GM23338 (cell line): Measurements from ENCODE around the gene SOS1. TPM values are rescaled to one million over a fixed set of nuclear protein-coding genes. Genes with fewer than 3 reads are reported as not detected.
A peak's percentile ranks its signal among the peaks of the same experiment; 100 is the strongest.

Source experiments
- ATAC-seq: fragments of 200-7000 bp; cut with Tn5 transposase; 3 replicates; pipeline ENCODE4 v1.9.1; 2020
- DNase-seq: peaks from one replicate; pipeline ENCODE4 v3.0.0-alpha.2; 2015; ENCODE audit warnings: low spot score
- H2AFZ ChIP-seq: fragments of 200-600 bp; sonication (generic); 2 replicates; pipeline ENCODE4 v1.8.0; 2016; ENCODE audit warnings: antibody characterized with exemption, mild to moderate bottlenecking, moderate library complexity
- H3F3A ChIP-seq: fragments of 200-600 bp; sonication (generic); replicated peaks from 2 replicates; pipeline ENCODE4 v1.8.0; 2017; ENCODE audit warnings: antibody characterized with exemption, mixed run types, low read depth
- H3K27ac ChIP-seq: fragments of 200-600 bp; sonication (generic); 2 replicates; pipeline ENCODE4 v1.6.1; 2016; ENCODE audit warnings: low read depth
- H3K27me3 ChIP-seq: fragments of 200-600 bp; sonication (generic); 2 replicates; pipeline ENCODE4 v1.8.0; 2016; ENCODE audit warnings: mild to moderate bottlenecking, mixed run types, moderate library complexity; ENCODE audit not compliant: insufficient read depth
- H3K36me3 ChIP-seq: fragments of 200-600 bp; sonication (generic); 2 replicates; pipeline ENCODE4 v1.8.0; 2016; ENCODE audit warnings: mild to moderate bottlenecking; ENCODE audit not compliant: insufficient read depth
- H3K4me1 ChIP-seq: fragments of 200-600 bp; sonication (generic); 2 replicates; pipeline ENCODE4 v1.8.0; 2016; ENCODE audit warnings: mild to moderate bottlenecking, moderate library complexity; ENCODE audit not compliant: insufficient read depth
- H3K4me2 ChIP-seq: fragments of 200-600 bp; sonication (generic); 2 replicates; pipeline ENCODE4 v1.7.1; 2017; ENCODE audit warnings: mixed run types
- H3K4me3 ChIP-seq: fragments of 200-600 bp; sonication (generic); 2 replicates; pipeline ENCODE4 v1.6.1; 2016; ENCODE audit warnings: mixed run types
- H3K79me2 ChIP-seq: fragments of 200-600 bp; sonication (generic); replicated peaks from 2 replicates; pipeline ENCODE4 v1.8.0; 2017; ENCODE audit warnings: mild to moderate bottlenecking; ENCODE audit not compliant: insufficient read depth
- H3K9me2 ChIP-seq: fragments of 200-600 bp; sonication (generic); 2 replicates; pipeline ENCODE4 v1.8.0; 2017; ENCODE audit not compliant: insufficient read depth
- H4K20me1 ChIP-seq: fragments of 200-600 bp; sonication (generic); replicated peaks from 2 replicates; pipeline ENCODE4 v1.8.0; 2017; ENCODE audit warnings: mild to moderate bottlenecking; ENCODE audit not compliant: insufficient read depth
- H3K27ac Mint-ChIP-seq: 2 replicates; pipeline ENCODE4 v1.8.0; 2020; ENCODE audit warnings: inconsistent platforms, mild to moderate bottlenecking, moderate library complexity, mixed read lengths
- H3K27me3 Mint-ChIP-seq: 3 replicates; pipeline ENCODE4 v1.8.0; 2022; ENCODE audit warnings: low read depth, mild to moderate bottlenecking, moderate library complexity, mixed read lengths, inconsistent platforms; ENCODE audit not compliant: insufficient read depth, poor library complexity
- H3K36me3 Mint-ChIP-seq: 3 replicates; pipeline ENCODE4 v1.8.0; 2021; ENCODE audit warnings: low read depth, mild to moderate bottlenecking, inconsistent platforms, moderate library complexity, mixed read lengths
- H3K4me1 Mint-ChIP-seq: 3 replicates; pipeline ENCODE4 v1.8.0; 2020; ENCODE audit warnings: mild to moderate bottlenecking, inconsistent platforms, mixed read lengths
- H3K4me3 Mint-ChIP-seq: 3 replicates; pipeline ENCODE4 v1.8.0; 2021; ENCODE audit warnings: moderate library complexity, mild to moderate bottlenecking, inconsistent platforms, mixed read lengths
- H3K9me3 Mint-ChIP-seq: 3 replicates; pipeline ENCODE4 v1.8.0; 2020; ENCODE audit warnings: moderate library complexity, mild to moderate bottlenecking, inconsistent platforms, mixed read lengths
- CREB1 ChIP-seq: fragments of 250-450 bp; sonication (Bioruptor Pico); IDR thresholded peaks from 2 replicates; pipeline ENCODE4 v1.5.0; 2020; ENCODE audit warnings: low read depth, mild to moderate bottlenecking, moderate library complexity
- CTCF ChIP-seq, 2 experiments: fragments of 200-600 bp in 1 of 2; sonication (generic) in 1 of 2; conservative IDR thresholded peaks; 2 replicates each; pipeline versions ENCODE4 v1.5.1 to v1.6.1; 2016 to 2017; ENCODE audit warnings: antibody characterized with exemption in 2 of 2, low read depth in 2 of 2, mild to moderate bottlenecking in 2 of 2, moderate library complexity in 1 of 2
- EZH2 ChIP-seq: fragments of 200-600 bp; sonication (generic); IDR thresholded peaks from one replicate; pipeline ENCODE4 v1.8.0; 2017; ENCODE audit warnings: antibody characterized with exemption, mild to moderate bottlenecking, low read depth; ENCODE audit not compliant: unreplicated experiment
- EZH2phosphoT487 ChIP-seq: fragments of 200-600 bp; sonication (generic); IDR thresholded peaks from one replicate; pipeline ENCODE4 v1.8.1; 2018; ENCODE audit warnings: antibody characterized with exemption; ENCODE audit not compliant: unreplicated experiment
- JUNB ChIP-seq: IDR thresholded peaks from one replicate; pipeline ENCODE4 v1.6.1; 2016; ENCODE audit warnings: antibody characterized with exemption; ENCODE audit not compliant: unreplicated experiment
- NANOG ChIP-seq: IDR thresholded peaks from 2 replicates; pipeline ENCODE4 v1.6.1; 2016; ENCODE audit warnings: antibody characterized with exemption, borderline replicate concordance
- POLR2AphosphoS5 ChIP-seq: IDR thresholded peaks from 2 replicates; pipeline ENCODE4 v1.6.1; 2016; ENCODE audit warnings: antibody characterized with exemption, low read depth
- STAT1 ChIP-seq: IDR thresholded peaks from one replicate; pipeline ENCODE4 v1.6.1; 2016; ENCODE audit warnings: antibody characterized with exemption; ENCODE audit not compliant: unreplicated experiment
- ZNF114 ChIP-seq: fragments of 250-450 bp; sonication (Bioruptor Pico); IDR thresholded peaks from 2 replicates; pipeline ENCODE4 v1.5.0; 2020; ENCODE audit warnings: mild to moderate bottlenecking, moderate library complexity
- ZNF331 ChIP-seq: fragments of 250-450 bp; sonication (Bioruptor Pico); IDR thresholded peaks from 2 replicates; pipeline ENCODE4 v1.5.0; 2020; ENCODE audit warnings: low read depth, mild to moderate bottlenecking, moderate library complexity
- polyA plus RNA-seq: library from polyadenylated mRNA; unstranded; fragments of >200 nt; fragmentation: Nextera tagmentation; extraction: Ambion mirVana; gene quantifications from 2 replicates; pipeline ENCODE4 v1.2.1, GENCODE V29; 2016
- total RNA-seq: library from RNA; depleted of rRNA; stranded (reverse); fragments of >200 nt; shearing (Covaris generic); gene quantifications from 2 replicates; pipeline ENCODE4 v1.2.3, GENCODE V29; 2014
- TF ChIP-seq, protein P1 (sequence below): IDR thresholded peaks from one replicate; pipeline ENCODE4 v1.6.1; 2018; ENCODE audit warnings: antibody characterized with exemption; ENCODE audit not compliant: unreplicated experiment

SOS1 gene
- total and polyA plus RNA-seq, 2 experiments from 2014 or later: 13.4 to 21.9 TPM

- TF ChIP-seq, protein P1, sequence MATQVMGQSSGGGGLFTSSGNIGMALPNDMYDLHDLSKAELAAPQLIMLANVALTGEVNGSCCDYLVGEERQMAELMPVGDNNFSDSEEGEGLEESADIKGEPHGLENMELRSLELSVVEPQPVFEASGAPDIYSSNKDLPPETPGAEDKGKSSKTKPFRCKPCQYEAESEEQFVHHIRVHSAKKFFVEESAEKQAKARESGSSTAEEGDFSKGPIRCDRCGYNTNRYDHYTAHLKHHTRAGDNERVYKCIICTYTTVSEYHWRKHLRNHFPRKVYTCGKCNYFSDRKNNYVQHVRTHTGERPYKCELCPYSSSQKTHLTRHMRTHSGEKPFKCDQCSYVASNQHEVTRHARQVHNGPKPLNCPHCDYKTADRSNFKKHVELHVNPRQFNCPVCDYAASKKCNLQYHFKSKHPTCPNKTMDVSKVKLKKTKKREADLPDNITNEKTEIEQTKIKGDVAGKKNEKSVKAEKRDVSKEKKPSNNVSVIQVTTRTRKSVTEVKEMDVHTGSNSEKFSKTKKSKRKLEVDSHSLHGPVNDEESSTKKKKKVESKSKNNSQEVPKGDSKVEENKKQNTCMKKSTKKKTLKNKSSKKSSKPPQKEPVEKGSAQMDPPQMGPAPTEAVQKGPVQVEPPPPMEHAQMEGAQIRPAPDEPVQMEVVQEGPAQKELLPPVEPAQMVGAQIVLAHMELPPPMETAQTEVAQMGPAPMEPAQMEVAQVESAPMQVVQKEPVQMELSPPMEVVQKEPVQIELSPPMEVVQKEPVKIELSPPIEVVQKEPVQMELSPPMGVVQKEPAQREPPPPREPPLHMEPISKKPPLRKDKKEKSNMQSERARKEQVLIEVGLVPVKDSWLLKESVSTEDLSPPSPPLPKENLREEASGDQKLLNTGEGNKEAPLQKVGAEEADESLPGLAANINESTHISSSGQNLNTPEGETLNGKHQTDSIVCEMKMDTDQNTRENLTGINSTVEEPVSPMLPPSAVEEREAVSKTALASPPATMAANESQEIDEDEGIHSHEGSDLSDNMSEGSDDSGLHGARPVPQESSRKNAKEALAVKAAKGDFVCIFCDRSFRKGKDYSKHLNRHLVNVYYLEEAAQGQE: no peak
- TF ChIP-seq EZH2: no peak
- no peak for TF ChIP-seq NANOG
Measured at GRCh38 chr2:39108377-39108776, 12.5 kb downstream of the SOS1 start (continued).

DNA sequence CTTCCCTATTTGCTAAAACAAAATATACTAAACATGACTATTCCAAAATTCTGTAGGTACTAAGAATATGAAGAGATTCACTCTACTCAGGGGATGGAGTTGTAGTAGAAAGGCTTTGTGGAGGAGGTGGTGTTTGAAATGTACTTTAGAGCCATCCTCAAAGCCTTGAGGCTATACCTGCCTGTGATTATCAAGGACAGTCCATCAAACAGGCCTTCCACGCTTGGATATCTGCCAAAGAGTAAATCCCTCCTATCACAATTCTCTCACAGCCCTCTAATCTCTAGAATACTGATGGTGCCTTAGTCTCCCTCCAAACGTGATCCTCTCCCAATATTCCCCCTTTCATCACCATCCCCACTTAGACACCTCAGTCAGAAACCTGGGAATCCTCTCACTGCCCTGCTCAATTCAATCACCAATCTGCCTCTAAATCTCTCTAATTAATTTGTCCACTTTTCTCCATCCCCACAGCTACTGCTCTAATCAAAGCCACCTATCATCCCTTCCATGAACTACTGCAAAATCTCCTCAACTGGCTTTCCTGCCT lies 13.1 kb downstream of the SOS1 start:
- DNase-seq (no peak), ATAC-seq (no peak)
- Mint-ChIP-seq H3K27ac (peak overlapping the region; percentile 10), H3K36me3 (peaks cover 10% of the 10 kb centered on the region), H3K4me1 (peaks cover 30% of the 10 kb centered on the region), H3K9me3 (no peaks in the 10 kb centered on the region), H3K4me3 (no peak overlapping the region), H3K27me3 (no peaks in the 10 kb centered on the region)
- no peak overlapping the region for H2AFZ ChIP-seq
- no peaks in the 10 kb centered on the region for H3K27me3 ChIP-seq
- peaks cover 37% of the 10 kb centered on the region for H3K4me1 ChIP-seq
- H3F3A ChIP-seq: peaks cover 2% of the 10 kb centered on the region; the same call in 1 of the 2 replicates
- H3K9me2 ChIP-seq: no peaks in the 10 kb centered on the region
- H3K27ac ChIP-seq: peak overlapping the region; percentile 73
- peaks cover 100% of the 10 kb centered on the region for H3K79me2 ChIP-seq
- peaks cover 28% of the 10 kb centered on the region for H4K20me1 ChIP-seq
- no peak overlapping the region for H3K4me3 ChIP-seq
- peaks cover 4% of the 10 kb centered on the region; the same call in 1 of the 2 replicates for H3K36me3 ChIP-seq
- no peak overlapping the region for H3K4me2 ChIP-seq
- TF ChIP-seq, protein P1: no peak
- TF ChIP-seq NANOG (no peak), CREB1 (CRISPR knock-in tag) (no peak), ZNF331 (CRISPR knock-in tag) (no peak), EZH2 (no peak), ZNF114 (CRISPR knock-in tag) (no peak), EZH2phosphoT487 (no peak), POLR2AphosphoS5 (no peak), STAT1 (no peak), JUNB (no peak), CTCF (conservative IDR thresholded peaks at IDR 0.05; ENCODE audit: low read depth in 2 of 2) (no peak)
